HUES6 (cell line): ENCODE data around the gene NDUFB4.
A peak's percentile ranks its signal among the peaks of the same experiment; 100 is the strongest.

Experiments used
- H3K27ac ChIP-seq: 2 replicates; pipeline ENCODE4 v1.7.0; 2013; ENCODE audit warnings: low read depth, mild to moderate bottlenecking, low read length, inconsistent platforms
- H3K27me3 ChIP-seq: 2 replicates; pipeline ENCODE4 v1.6.1; 2013; ENCODE audit warnings: low read length; ENCODE audit not compliant: control insufficient read depth, insufficient read depth
- H3K36me3 ChIP-seq: 2 replicates; pipeline ENCODE4 v1.6.1; 2013; ENCODE audit warnings: low read length; ENCODE audit not compliant: control insufficient read depth, insufficient read depth
- H3K4me1 ChIP-seq: 2 replicates; pipeline ENCODE4 v1.6.1; 2013; ENCODE audit warnings: low read length; ENCODE audit not compliant: control insufficient read depth, insufficient read depth
- H3K4me3 ChIP-seq: 2 replicates; pipeline ENCODE4 v1.5.1; 2013; ENCODE audit warnings: low read depth, low read length
- H3K9ac ChIP-seq: one replicate; pipeline ENCODE4 v1.6.1; 2013; ENCODE audit warnings: mild to moderate bottlenecking, low read length
- H3K9me3 ChIP-seq: 2 replicates; pipeline ENCODE4 v1.6.1; 2013; ENCODE audit warnings: low read depth, low read length; ENCODE audit not compliant: control insufficient read depth, insufficient read depth

Gene NDUFB4

GRCh38 chr3:120596116-120596852 lies at the start of gene NDUFB4:
TSS of gene NDUFB4 (plus strand) at chr3:120596336. CDS start at chr3:120596360, 24 bp downstream.
- peak within 1 kb of the TSS; percentile 90 for H3K9ac ChIP-seq
- H3K36me3 ChIP-seq: peaks cover 34% of the 10 kb centered on the region
- no peaks in the 10 kb centered on the region for H3K9me3 ChIP-seq
- H3K27me3 ChIP-seq: no peaks in the 10 kb centered on the region
- H3K4me3 ChIP-seq: peak within 1 kb of the TSS; percentile 76
- H3K27ac ChIP-seq: peak within 1 kb of the TSS; percentile 87
- 0 out of 2 replicates have a peak, but pooled peaks cover 6% of the 10 kb centered on the region for H3K4me1 ChIP-seq

GRCh38 chr3:120550546-120550945 lies 45.6 kb upstream of the NDUFB4 start:
- no peak overlapping the region for H3K27ac ChIP-seq
- no peak overlapping the region for H3K9ac ChIP-seq
- H3K9me3 ChIP-seq: 0 out of 2 replicates have a peak, but pooled peaks cover 4% of the 10 kb centered on the region
- no peak overlapping the region for H3K4me3 ChIP-seq
- no peaks in the 10 kb centered on the region for H3K4me1 ChIP-seq
- H3K27me3 ChIP-seq: no peaks in the 10 kb centered on the region
- no peaks in the 10 kb centered on the region for H3K36me3 ChIP-seq

GRCh38 chr3:120552184-120553172 lies 43.7 kb upstream of the NDUFB4 start:
- H3K27ac ChIP-seq: no peak overlapping the region

DNA sequence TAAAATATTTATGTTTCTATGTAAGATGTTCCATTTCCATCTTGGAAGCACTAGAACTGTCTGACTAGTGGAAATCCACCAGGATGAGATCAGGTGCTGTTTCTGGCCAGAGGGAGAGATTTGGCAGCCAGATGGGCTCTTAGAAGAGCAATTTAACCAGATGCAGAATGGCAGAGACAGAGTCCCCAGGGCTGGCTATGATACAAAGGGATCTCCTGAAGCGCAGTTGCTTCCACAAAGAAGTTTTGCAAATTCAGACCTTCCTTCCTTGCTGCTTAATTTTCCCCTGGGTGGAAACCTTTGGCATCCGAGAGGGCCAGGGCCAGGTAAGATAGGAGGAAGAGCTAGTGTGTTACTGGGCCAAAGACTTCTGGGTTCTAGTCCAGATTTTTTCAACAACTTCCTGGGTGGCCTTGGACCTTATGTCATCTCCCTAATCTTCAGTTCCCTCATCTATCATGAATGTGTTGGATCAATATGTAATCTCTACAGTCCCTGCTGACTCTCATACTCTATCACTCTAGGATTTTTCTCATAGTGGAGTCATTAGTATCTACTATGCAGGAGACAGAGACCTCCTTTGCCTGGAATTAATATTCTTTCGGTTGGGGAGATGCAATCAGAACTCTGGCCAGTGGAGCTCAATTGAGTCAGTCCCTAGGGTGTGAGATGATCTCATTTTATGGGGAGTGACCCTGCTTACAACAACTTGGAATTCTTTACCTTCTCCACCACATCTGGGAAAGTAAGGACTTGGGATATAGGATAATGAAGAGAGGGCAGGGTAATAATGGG lies 41.1 kb upstream of the NDUFB4 start:
- Histone ChIP-seq H3K9me3 (0 out of 2 replicates have a peak, but pooled peaks cover 4% of the 10 kb centered on the region), H3K36me3 (no peaks in the 10 kb centered on the region), H3K27ac (no peak overlapping the region), H3K27me3 (peaks cover 9% of the 10 kb centered on the region), H3K4me3 (no peak overlapping the region), H3K9ac (no peak overlapping the region), H3K4me1 (no peaks in the 10 kb centered on the region; the same call in 1 of the 2 replicates)

More at GRCh38 chr3:120552184-120553172, 43.7 kb upstream of the NDUFB4 start:
- Histone ChIP-seq H3K9ac (no peak overlapping the region), H3K4me1 (no peaks in the 10 kb centered on the region), H3K27me3 (0 out of 2 replicates have a peak, but pooled peaks cover 2% of the 10 kb centered on the region), H3K9me3 (0 out of 2 replicates have a peak, but pooled peaks cover 4% of the 10 kb centered on the region), H3K36me3 (no peaks in the 10 kb centered on the region), H3K4me3 (no peak overlapping the region)

DNA sequence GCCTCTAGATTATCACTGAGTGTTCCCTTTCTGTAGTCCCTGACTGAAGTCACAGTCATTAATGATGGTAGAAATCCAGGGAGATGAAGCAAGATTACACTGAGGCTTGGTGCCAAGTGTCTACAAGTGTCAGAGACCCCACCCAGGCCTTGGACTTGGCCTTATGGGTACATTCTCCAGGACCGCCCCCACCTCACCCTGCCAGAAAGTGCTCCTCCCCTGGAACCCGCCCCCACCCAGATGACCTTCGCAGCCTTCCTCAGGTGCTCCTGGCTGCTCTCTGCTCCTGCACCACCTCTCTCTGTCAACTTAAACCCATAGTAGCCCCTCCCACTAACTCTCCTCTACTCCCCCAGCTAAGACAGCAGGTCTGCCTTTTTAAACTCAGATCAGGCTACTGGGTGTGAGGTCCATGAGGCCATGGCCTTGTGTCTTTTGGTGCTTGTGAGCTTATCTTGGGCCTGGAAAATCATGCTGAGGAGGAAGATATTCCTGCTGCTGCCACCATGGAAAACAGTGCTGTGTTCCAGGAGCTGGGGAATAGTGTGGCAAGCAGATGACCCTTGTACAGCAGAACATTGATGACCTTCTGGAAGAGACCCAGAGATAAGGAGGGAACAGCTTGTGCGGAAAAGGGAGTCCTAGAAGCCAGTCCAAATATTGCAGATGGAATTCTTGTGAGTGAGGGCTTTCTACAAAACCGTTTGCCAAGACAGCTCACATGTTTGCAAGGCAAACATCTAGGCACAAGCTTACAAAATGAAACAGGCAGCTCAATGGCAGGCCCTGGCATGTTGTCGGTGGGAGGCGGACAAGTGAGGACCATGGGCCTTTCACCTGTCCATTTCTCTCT lies 40.3 kb upstream of the NDUFB4 start:
- Histone ChIP-seq H3K9ac (no peak overlapping the region), H3K9me3 (0 out of 2 replicates have a peak, but pooled peaks cover 4% of the 10 kb centered on the region), H3K4me1 (peaks cover 7% of the 10 kb centered on the region), H3K27me3 (peaks cover 9% of the 10 kb centered on the region), H3K36me3 (no peaks in the 10 kb centered on the region), H3K4me3 (no peak overlapping the region), H3K27ac (no peak overlapping the region)

- Histone ChIP-seq H3K27me3 (peaks cover 9% of the 10 kb centered on the region), H3K36me3 (no peaks in the 10 kb centered on the region), H3K9ac (no peak overlapping the region), H3K4me1 (peaks cover 9% of the 10 kb centered on the region), H3K4me3 (no peak overlapping the region), H3K27ac (no peak overlapping the region), H3K9me3 (0 out of 2 replicates have a peak, but pooled peaks cover 4% of the 10 kb centered on the region)
Measured at GRCh38 chr3:120557115-120557514, 39.0 kb upstream of the NDUFB4 start.

DNA sequence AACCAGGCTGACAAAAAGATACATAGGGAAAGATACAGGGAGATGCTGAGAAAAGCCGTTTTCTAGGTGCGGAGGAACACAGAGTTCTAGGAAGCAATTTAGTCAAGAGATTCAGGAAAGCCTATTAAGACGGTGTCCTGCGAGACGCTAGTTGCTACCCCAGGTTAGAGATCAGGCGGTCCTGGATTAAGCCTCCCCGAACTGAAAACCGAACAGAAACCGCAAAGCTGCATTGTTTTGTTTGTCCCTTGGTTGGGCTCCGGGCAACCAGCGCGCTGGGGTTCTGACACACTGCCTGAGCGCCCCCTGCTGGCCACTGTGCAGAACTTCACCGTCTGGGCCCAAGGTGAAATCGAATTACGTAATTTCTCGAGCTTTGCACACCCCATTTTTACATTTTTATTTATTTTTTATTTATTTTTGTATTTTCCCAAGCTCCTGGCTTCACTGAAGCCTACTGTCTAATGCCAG lies 37.3 kb upstream of the NDUFB4 start:
- peak overlapping the region; percentile 80 for H3K9ac ChIP-seq
- peaks cover 9% of the 10 kb centered on the region for H3K4me1 ChIP-seq
- no peaks in the 10 kb centered on the region for H3K36me3 ChIP-seq
- peaks cover 9% of the 10 kb centered on the region for H3K27me3 ChIP-seq
- peak overlapping the region; percentile 45; the same call in 1 of the 2 replicates for H3K27ac ChIP-seq
- H3K9me3 ChIP-seq: 0 out of 2 replicates have a peak, but pooled peaks cover 2% of the 10 kb centered on the region
- H3K4me3 ChIP-seq: peak overlapping the region; percentile 92

DNA sequence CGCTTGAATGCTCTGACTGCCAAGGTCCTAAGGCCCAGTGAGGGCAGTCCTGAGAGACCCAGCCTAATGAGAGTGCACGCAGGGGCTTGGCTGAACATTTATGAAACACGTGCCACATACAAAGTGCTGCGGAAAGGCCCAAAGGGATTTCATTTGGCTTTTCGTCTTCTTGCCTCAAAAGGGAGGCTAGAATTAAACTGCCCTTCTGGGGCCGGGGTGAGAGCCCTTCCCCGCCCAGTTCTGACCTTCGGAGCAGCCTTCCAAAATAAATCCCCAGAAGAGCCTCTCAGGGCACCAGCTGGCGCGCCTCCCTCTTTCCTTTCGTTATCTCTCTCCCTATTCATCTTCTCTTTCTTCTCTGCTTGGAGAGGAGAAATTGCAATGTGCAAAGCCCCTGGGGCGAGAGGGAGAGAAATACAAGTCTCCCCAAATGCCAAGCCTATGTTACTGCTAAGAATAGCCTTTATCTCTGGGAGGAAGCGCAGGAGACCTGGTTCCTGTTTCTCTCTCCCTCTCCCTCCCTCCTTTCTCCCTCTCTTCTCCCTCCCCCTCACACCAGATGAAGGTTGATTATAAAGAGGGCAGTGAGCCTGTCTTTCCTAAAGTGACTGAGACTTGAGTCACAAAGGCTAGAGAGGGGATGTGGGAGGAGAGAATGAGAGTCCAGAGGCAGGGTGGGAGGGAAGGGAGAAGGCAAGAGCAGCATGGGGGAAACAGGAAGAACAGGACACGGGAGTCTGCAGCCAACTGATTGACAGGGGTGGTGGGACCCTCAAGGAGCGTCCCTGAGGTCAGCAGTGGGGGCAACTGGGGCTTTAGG lies 36.7 kb upstream of the NDUFB4 start:
- H3K4me1 ChIP-seq: peaks cover 9% of the 10 kb centered on the region
- no peaks in the 10 kb centered on the region for H3K36me3 ChIP-seq
- H3K27ac ChIP-seq: peak overlapping the region; percentile 45; the same call in 1 of the 2 replicates
- H3K9me3 ChIP-seq: no peaks in the 10 kb centered on the region
- peak overlapping the region; percentile 69 for H3K9ac ChIP-seq
- H3K4me3 ChIP-seq: peak overlapping the region; percentile 92
- peaks cover 9% of the 10 kb centered on the region for H3K27me3 ChIP-seq
